HG02938 (cell line): Measurements from ENCODE around the gene PTPRU.

Experiments
- ATAC-seq: cut with Tn5 transposase; IDR thresholded peaks from one replicate; pipeline ENCODE4 v1.9.1; 2021; ENCODE audit warnings: mild to moderate bottlenecking, moderate library complexity; ENCODE audit not compliant: unreplicated experiment

PTPRU gene

DNA sequence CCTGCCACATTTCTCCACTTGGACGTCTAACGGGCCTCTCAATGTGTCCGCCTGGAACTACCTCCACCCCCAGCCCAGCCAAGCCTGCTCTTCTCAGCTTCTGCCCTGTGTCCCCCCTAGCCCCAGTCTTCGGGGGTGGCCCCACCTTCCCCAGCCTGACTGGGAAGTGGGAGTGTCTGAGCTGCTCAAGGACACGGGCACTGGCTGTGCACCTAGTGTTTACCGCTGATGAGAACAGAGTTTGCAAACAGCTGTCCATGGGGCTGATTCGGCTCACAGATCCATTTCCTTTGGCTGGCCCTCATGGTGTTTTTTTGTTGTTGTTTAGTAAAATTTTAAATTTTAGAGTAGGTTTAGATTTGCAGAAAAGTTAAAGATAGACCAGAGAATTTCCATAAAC, 121.1 kb downstream of the PTPRU start:
- ATAC-seq, result no peak

DNA sequence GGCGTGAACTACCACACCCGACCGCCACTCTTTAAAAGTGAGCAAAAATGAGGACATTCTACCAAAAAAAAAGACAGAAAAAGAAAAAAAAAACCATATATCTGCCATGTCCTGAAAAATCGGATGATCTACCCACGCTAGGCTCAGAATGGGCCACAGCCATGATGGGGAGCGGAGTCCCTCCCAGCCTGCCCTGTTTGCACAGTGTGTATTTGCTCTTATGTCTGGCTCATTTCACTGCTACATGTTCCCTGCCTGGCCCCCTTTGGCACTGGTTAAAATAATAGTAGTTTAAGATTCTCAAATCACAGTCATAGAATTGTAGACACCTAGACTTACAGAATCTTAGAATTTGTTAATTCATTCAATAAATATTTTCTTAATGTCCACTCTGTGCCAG, 121.9 kb downstream of the PTPRU start:
- ATAC-seq, result no peak

DNA sequence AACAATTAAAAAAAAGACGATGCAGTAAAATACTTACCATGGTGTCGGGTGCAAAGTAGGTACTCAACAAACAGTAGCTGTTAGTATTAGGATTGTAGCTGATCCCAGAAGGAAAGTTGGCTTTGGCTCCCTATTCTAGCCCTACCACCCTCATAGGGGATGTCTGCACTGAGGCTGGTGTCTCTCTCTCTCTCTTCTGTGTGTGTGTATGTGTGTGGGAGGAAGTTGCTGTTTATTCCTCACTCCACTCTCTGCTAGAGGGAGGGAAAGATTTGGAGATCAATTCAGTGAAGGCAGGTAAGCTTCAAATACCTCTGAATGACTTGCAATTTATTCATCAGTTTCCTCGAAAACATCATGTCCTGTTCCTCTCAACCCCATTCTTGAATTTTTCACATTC, 124.4 kb downstream of the PTPRU start:
- no peak for ATAC-seq

DNA sequence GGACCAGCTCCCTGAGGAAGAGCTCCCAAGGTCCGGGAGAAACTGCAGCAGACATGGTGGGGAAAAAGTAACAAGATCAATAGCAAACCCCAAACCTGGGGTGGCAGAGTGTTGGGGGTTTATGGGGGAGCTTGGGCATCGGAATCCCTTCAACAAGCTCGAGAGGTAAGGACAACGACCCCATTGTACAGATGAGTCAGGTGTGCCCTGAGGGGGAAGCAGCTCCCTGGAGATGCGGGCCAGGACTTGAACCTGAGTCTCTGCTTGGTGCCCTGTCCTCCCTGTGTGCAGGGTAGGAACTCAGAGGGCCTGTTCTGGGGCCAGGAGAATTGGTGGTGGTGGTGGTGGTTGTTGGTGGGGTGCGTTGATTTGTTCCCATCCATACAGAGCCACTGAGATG, 125.4 kb downstream of the PTPRU start:
- ATAC-seq, result no peak

DNA sequence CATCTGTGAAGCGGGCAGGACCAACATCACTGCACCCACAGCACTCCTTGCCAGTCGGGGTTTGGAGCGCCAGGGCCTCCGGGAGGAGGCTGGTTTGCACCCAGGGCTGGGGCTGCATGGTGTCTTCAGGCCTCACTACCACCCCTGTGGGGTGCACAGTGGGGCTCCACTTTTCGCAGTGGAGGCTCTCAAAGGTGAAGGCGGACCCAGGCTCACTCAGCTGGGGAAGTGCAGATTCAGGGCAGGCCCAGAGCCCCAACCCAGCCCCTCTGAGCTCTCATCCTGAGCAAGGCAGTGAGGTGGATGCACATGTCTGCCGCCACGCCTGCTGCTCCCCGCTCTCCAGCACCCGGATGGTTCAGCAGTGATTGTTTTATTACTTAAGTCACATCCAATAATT, 125.8 kb downstream of the PTPRU start:
- no peak for ATAC-seq

DNA sequence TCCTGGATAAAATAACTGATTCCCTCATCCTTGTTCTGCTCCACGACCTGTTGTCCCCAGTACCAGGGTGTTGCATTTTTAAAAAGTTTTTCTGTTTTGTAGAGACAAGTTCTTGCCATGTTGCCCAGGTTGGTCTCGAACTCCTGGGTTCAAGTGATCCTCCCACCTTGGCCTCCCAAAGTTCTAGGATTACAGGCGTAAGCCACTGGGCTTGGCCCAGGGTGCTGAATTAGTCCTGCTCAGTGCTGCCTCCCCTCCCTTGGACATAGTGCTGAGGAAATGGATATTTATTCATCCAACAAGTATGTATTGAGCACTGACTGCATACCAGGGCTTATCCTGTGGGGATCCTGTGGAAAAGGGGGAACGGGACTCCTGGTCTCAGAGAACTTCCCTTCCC, 126.4 kb downstream of the PTPRU start:
- no peak for ATAC-seq

DNA sequence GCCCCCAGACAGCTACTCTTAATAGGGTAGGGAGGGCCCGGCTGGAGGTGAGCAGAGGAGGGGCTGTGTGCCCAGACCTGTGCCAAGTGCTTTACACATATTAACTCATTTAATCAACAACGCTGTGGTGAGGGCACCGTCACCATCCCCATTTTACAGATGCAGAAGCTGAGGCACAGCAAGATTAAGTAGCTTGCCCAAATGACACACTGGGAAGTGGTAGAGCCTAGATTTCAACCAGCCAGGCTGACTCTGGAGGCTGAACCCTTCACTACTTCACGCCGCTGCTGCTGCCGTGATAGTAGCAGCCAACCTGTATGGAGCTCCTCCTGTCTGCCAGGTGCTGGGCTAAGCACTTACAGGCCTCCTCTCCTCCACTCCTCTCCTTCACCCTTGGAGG, 127.2 kb downstream of the PTPRU start:
- no peak for ATAC-seq

DNA sequence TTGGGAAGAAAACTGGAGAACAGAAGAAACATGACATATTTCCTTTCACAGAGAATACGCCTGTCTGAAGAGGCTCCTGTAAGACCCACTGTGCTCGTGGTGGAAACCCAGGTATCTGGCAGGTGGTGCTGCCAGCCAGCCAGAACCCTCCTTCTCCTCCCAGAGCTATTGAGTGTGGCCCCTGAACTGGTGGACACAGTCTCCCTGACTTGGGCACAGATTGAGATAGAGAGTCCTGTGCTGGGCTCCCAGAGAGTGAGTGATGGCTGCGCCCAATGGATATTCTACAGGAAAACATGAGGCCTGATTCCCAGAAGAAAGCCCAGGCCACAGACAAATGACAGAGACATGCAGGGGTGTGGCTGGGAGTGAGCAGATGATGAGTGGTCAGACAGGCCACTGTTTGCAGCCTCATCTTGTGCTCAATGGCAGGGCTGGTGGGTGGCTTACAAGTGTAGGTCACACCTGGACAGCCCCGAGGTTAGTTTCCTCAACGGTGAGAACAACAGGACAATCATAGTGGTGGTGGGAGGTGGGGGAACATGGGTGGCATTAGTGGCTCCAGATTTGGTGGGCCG, 127.9 kb downstream of the PTPRU start:
- no peak for ATAC-seq

DNA sequence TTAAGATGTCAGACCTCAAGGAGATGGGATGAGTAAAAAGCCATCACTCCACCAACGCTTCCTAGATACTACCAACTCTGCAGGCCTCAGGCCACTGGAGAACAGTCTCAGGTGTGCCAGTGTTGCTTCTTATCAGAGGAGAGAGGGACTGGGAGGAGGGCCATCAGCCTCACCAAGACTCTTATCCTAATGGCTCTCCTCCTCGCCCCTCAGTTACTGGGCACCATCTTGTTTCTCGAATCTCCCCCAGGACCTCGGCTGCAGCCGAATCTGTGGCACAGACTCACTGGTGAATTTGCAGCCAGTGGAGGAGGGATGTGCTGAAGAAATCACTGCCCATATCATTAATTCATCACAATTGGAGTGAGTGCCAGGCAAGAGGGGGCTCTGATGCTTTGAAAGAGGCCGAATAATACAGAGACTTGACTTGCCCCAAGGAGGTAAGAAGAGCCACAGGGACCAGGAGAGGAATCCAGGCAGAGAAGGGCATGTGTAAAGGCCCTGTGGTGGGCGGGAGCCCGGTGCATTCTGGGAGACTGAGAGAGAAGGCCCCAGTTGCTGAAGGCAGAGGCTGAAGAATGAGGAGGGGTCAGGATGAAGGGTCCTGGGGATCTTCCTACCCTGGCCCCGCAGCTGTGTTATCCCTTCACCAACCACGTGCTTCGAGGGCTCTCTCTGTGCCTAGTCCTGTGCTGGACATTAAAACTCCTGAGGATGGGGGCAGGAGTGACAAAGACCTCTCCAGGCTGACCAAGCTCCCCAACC, 129.8 kb downstream of the PTPRU start:
- no peak for ATAC-seq

DNA sequence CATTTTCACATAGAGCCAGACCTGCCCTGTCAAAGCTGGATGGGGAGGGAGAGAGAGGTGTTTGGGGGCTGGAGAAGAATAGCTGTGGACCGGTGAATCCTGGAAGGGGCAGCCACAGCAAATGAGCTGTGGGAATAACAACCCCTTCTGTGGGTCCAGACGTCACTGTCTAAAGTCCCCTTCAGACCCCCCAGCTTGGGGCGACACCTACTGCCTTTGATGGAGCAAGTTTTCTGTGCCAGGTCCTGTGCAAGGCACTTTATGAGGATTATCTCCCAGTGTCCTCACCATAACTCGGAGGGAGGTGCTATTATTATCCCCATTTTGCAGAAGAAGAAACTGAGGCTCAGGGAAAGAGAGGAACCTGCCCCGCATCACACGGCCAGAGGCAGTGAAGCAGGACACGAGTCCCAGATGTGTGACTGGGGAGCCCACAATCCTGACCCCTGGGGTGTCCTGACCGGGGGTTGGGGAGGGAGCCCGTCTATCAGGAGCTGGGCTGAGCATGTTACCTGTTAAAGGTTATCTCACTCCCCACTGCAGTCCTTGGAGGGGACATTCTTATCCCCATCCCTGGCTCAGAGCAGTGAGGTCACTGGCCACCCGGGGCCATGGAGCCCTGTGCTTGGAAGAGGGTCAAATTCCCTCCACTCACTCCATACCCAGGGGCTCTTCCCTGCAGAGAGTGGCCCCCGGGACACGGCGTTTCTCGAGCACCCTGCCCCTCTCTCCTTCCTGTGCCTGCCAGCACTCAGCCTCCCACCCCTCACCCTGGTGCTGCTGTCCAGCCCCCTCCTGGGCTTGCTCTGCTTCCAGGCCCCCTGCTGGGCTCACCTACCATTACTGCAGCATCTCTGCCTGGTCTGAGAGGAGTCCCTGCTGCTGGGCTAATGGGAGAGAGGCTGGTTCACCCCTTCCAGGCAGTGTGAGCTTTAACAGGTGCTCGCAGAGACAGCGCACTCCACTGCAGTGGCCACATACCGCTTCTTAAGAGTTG, 132.9 kb downstream of the PTPRU start:
- no peak for ATAC-seq

DNA sequence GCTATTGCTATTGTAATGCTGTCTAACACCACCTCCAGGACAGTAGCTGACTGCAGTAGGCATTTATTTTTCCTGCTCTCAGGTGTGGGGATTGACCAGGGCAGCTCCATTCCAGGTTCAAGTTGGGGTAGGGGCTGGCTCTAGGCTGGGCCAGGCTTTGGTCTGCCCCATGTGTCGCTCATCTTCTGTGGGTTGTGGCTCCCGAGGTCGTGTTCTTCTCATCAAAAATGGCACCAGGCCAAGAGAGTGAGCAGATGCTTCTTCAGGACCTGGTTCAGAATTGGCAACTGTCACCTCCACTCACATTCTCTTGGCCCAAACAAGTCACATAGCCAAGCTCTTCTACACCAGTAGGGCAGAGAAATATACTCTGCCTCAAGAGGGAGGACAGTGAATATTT, 133.7 kb downstream of the PTPRU start:
- ATAC-seq, result no peak

DNA sequence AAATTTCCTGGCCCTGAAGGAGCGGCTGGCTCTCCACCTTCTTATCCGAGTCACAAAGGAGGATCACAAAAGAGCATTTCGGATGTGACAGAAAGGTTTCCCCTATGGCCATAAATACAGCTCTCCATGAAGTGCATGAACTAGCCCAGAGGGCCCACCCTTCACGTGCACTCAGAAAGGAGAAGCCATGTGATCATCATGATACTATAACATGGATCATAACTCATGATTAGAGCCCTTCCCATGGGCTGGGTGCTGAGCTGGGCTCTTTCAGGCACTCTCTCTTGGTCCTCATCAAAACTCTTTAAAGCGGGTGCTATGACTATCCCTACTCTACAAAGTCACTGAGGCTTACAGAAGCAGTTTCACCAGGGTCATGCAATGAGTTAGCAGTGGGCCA, 135.0 kb downstream of the PTPRU start:
- no peak for ATAC-seq

DNA sequence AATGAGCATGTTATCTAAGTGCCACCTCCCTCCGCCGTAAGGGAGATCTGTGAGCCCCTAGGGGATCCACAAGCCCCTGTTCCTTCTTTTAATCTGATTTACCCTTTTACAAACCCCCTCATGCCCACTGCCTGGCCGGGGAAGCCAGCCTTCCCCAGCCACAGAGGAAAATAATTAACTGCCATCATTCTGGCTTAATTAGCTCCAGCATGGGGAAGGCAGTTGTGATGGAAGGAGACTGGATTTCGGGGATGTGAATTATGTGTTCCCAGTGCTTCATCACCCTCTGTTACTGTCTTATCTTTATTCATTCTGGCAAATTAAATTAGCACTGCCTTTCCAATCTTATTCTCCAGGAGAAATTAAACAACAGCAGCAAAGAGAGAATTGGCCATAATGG, 135.8 kb downstream of the PTPRU start:
- no peak for ATAC-seq
